Measurements from ENCODE around the gene COL23A1. TPM values are rescaled to one million over a fixed set of nuclear protein-coding genes. Genes with fewer than 3 reads are reported as not detected.

COL23A1 gene
- total and polyA plus RNA-seq, 2 donors (not counting 1 experiment from before 2014, with no cell fraction given) = 0.20 TPM; not detected in 1

GRCh38 chr5:178403351-178403750, 186.8 kb downstream of the COL23A1 start:
- WGBS (ENCODE audit: insufficient coverage) = over 99% methylated on average over 8 of the region's 8 CpGs
- H3K4me3 Mint-ChIP-seq = no peak overlapping the region
- Histone ChIP-seq H4K20me1 (ENCODE audit: control insufficient read depth, insufficient read depth, low read length, poor library complexity, severe bottlenecking) (no peaks in the 10 kb centered on the region), H3K9me3 (ENCODE audit: control extremely low read depth in 1 of 3, control insufficient read depth in 2 of 3, insufficient read depth in 1 of 3, low read length in 2 of 3) (peaks cover 1 to 7% (median 4%) of the 10 kb centered on the region in 3 donors), H3K27me3 (replicated peaks in 1 of 4; ENCODE audit: control extremely low read depth in 1 of 4, control insufficient read depth in 3 of 4, insufficient read depth in 4 of 4, low read length in 3 of 4) (no peaks in the 10 kb centered on the region), H3K27ac (ENCODE audit: low read length in 2 of 2) (no peak overlapping the region), H3K79me2 (ENCODE audit: control insufficient read depth, insufficient read depth, low read length) (no peaks in the 10 kb centered on the region), H3K4me3 (ENCODE audit: control extremely low read depth in 1 of 5, extremely low read depth in 1 of 5, insufficient read depth in 1 of 5, low read depth in 2 of 5, low read length in 4 of 5) (no peak overlapping the region), H2AFZ (ENCODE audit: insufficient read depth, low read depth, low read length, poor library complexity, severe bottlenecking) (no peak overlapping the region), H3K36me3 (replicated peaks in 1 of 2; ENCODE audit: control extremely low read depth in 1 of 2, control insufficient read depth in 1 of 2, extremely low read depth in 1 of 2, insufficient read depth in 2 of 2, low read length in 1 of 2) (no peaks in the 10 kb centered on the region), H3K4me1 (ENCODE audit: control insufficient read depth in 2 of 2, insufficient read depth in 2 of 2, low read length in 2 of 2) (no peaks in the 10 kb centered on the region), H3K9ac (ENCODE audit: low read length) (no peak overlapping the region), H3K4me2 (replicated peaks; ENCODE audit: low read depth, low read length, poor library complexity, severe bottlenecking) (no peak overlapping the region)
- ChIA-PET POLR2A (no interaction called here), CTCF (no interaction called here)
- intact Hi-C loops (cut with micrococcal nuclease) = no loop called here
- no peaks in the 10 kb centered on the region for H3K4me1 Mint-ChIP-seq
- H3K9me3 Mint-ChIP-seq (ENCODE audit: insufficient read depth) = peaks cover 9% of the 10 kb centered on the region
- H3K27me3 Mint-ChIP-seq = peaks cover 17% of the 10 kb centered on the region
- H3K27ac Mint-ChIP-seq = no peak overlapping the region
- no peak for DNase-seq
- no peak for TF ChIP-seq EZH2 (IDR thresholded peaks at IDR 0.05; ENCODE audit: borderline replicate concordance, insufficient read depth, low read depth, low read length, poor library complexity, severe bottlenecking)
- no peak for TF ChIP-seq CTCF (IDR thresholded peaks at IDR 0.05)
- no peak for ATAC-seq (ENCODE audit: low read depth)

- Histone ChIP-seq H3K36me3 (replicated peaks in 1 of 2; ENCODE audit: control extremely low read depth in 1 of 2, control insufficient read depth in 1 of 2, extremely low read depth in 1 of 2, insufficient read depth in 2 of 2, low read length in 1 of 2) (no peaks in the 10 kb centered on the region), H3K9ac (ENCODE audit: low read length) (no peak overlapping the region), H4K20me1 (ENCODE audit: control insufficient read depth, insufficient read depth, low read length, poor library complexity, severe bottlenecking) (no peaks in the 10 kb centered on the region), H3K9me3 (ENCODE audit: control extremely low read depth in 1 of 3, control insufficient read depth in 2 of 3, insufficient read depth in 1 of 3, low read length in 2 of 3) (peaks cover 0 to 3% (median 1%) of the 10 kb centered on the region in 3 donors), H2AFZ (ENCODE audit: insufficient read depth, low read depth, low read length, poor library complexity, severe bottlenecking) (no peak overlapping the region), H3K27me3 (replicated peaks in 1 of 4; ENCODE audit: control extremely low read depth in 1 of 4, control insufficient read depth in 3 of 4, insufficient read depth in 4 of 4, low read length in 3 of 4) (no peaks in the 10 kb centered on the region), H3K4me2 (replicated peaks; ENCODE audit: low read depth, low read length, poor library complexity, severe bottlenecking) (no peak overlapping the region), H3K79me2 (ENCODE audit: control insufficient read depth, insufficient read depth, low read length) (no peaks in the 10 kb centered on the region), H3K27ac (ENCODE audit: low read length in 2 of 2) (no peak overlapping the region), H3K4me1 (ENCODE audit: control insufficient read depth in 2 of 2, insufficient read depth in 2 of 2, low read length in 2 of 2) (no peaks in the 10 kb centered on the region), H3K4me3 (ENCODE audit: control extremely low read depth in 1 of 5, extremely low read depth in 1 of 5, insufficient read depth in 1 of 5, low read depth in 2 of 5, low read length in 4 of 5) (no peak overlapping the region)
- H3K4me3 Mint-ChIP-seq = no peak overlapping the region
- intact Hi-C loops (cut with micrococcal nuclease) = no loop called here
- TF ChIP-seq CTCF (IDR thresholded peaks at IDR 0.05) (no peak), EZH2 (IDR thresholded peaks at IDR 0.05; ENCODE audit: borderline replicate concordance, insufficient read depth, low read depth, low read length, poor library complexity, severe bottlenecking) (no peak)
- H3K4me1 Mint-ChIP-seq = no peaks in the 10 kb centered on the region
- no peaks in the 10 kb centered on the region for H3K9me3 Mint-ChIP-seq (ENCODE audit: insufficient read depth)
- peaks cover 8% of the 10 kb centered on the region for H3K27me3 Mint-ChIP-seq
- no peak for ATAC-seq (ENCODE audit: low read depth)
- ChIA-PET CTCF (no interaction called here), POLR2A (no interaction called here)
- WGBS (ENCODE audit: insufficient coverage) = 97% methylated on average over 7 of the region's 12 CpGs
- DNase-seq = no peak
- no peak overlapping the region for H3K27ac Mint-ChIP-seq
Observed at GRCh38 chr5:178399701-178400095, 190.5 kb downstream of the COL23A1 start.

Data from B cell (primary cell).